DND-41 (cell line): Measurements from ENCODE around the gene PTPRU.
"Not testable (repeated sequence)": the region's sequence is repeated elsewhere in the genome, so short reads cannot be mapped to it uniquely, and the experiment has no call there.

Experiments used
- ATAC-seq: fragments of 200-7000 bp; cut with Tn5 transposase; 3 replicates; pipeline ENCODE4 v1.9.1; 2021; ENCODE audit warnings: low read depth; ENCODE audit not compliant: insufficient read depth
- DNase-seq: peaks from one replicate; pipeline ENCODE4 v3.0.0-alpha.2; 2020
- H2AFZ ChIP-seq: 2 replicates; pipeline ENCODE4 v1.6.0; 2012; ENCODE audit warnings: low read depth, low read length
- H3K27ac ChIP-seq: 2 replicates; pipeline ENCODE4 v1.5.1; 2012; ENCODE audit warnings: low read length, inconsistent platforms
- H3K27me3 ChIP-seq: fragments of 200-600 bp; sonication (generic); 2 replicates; pipeline ENCODE4 v1.6.0; 2012; ENCODE audit warnings: low read length, mild to moderate bottlenecking, inconsistent platforms; ENCODE audit not compliant: insufficient read depth, poor library complexity
- H3K36me3 ChIP-seq: 2 replicates; pipeline ENCODE4 v1.5.1; 2012; ENCODE audit warnings: low read length, inconsistent platforms; ENCODE audit not compliant: insufficient read depth
- H3K4me1 ChIP-seq: 2 replicates; pipeline ENCODE4 v1.5.1; 2012; ENCODE audit warnings: mild to moderate bottlenecking, low read length; ENCODE audit not compliant: insufficient read depth
- H3K4me2 ChIP-seq: 2 replicates; pipeline ENCODE4 v1.6.0; 2012; ENCODE audit warnings: mild to moderate bottlenecking, moderate library complexity, low read length, inconsistent platforms; ENCODE audit not compliant: insufficient read depth
- H3K4me3 ChIP-seq, 2 experiments: fragments of 200-600 bp in 1 of 2; shearing (Covaris generic) in 1 of 2; 2 replicates each; pipeline ENCODE4 v1.5.1; 2012 to 2016; ENCODE audit warnings: inconsistent platforms in 2 of 2, low read length in 2 of 2, mild to moderate bottlenecking in 2 of 2, low read depth in 1 of 2, moderate library complexity in 1 of 2
- H3K79me2 ChIP-seq: 2 replicates; pipeline ENCODE4 v1.6.0; 2012; ENCODE audit warnings: low read length, inconsistent platforms; ENCODE audit not compliant: insufficient read depth
- H3K9ac ChIP-seq: 2 replicates; pipeline ENCODE4 v1.6.0; 2012; ENCODE audit warnings: low read depth, mild to moderate bottlenecking, inconsistent platforms, low read length, moderate library complexity
- H3K9me3 ChIP-seq: 2 replicates; pipeline ENCODE4 v1.5.1; 2012; ENCODE audit warnings: low read length, moderate library complexity, mild to moderate bottlenecking, inconsistent platforms; ENCODE audit not compliant: insufficient read depth, severe bottlenecking
- H4K20me1 ChIP-seq: 2 replicates; pipeline ENCODE4 v1.6.0; 2012; ENCODE audit warnings: low read length; ENCODE audit not compliant: insufficient read depth
- EZH2 ChIP-seq: IDR thresholded peaks from 3 replicates; pipeline ENCODE4 v1.6.1; 2012; ENCODE audit warnings: borderline replicate concordance, low read depth, mild to moderate bottlenecking, moderate library complexity, low read length, inconsistent platforms; ENCODE audit not compliant: severe bottlenecking
- TF ChIP-seq, protein P1 (sequence below): IDR thresholded peaks from 2 replicates; pipeline ENCODE4 v1.5.1; 2012; ENCODE audit warnings: borderline replicate concordance, low read length, moderate library complexity, mild to moderate bottlenecking; ENCODE audit not compliant: poor library complexity, severe bottlenecking; ENCODE audit errors: extremely low read depth

PTPRU gene

DNA sequence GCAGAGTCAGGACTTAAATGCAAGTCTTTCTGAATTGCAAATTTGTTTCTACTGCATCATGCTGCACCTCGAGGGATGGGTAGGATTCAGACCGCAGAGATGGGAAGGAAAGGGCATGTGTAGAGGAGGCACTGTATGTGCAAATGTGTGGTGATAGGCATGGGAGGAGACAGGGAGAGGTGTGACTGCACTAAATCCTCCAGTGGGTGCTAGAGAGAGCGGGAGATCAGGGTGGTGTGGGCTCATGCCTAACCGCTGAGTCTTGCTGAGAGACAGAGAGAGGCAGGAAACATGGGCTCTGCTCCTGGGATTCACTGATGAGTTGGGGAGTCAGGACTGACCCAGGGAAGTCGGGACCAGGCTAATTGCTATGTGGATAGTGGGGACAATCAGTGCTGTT is 61.1 kb downstream of the PTPRU start:
- H3K79me2 ChIP-seq = no peaks in the 10 kb centered on the region
- no peak overlapping the region for H3K9ac ChIP-seq
- H3K4me1 ChIP-seq = peaks cover 13% of the 10 kb centered on the region
- H3K27me3 ChIP-seq = peaks cover 2% of the 10 kb centered on the region
- no peak overlapping the region for H3K4me2 ChIP-seq
- H3K9me3 ChIP-seq = no peaks in the 10 kb centered on the region
- H3K36me3 ChIP-seq = no peaks in the 10 kb centered on the region
- no peak for DNase-seq
- no peaks in the 10 kb centered on the region for H4K20me1 ChIP-seq
- H3K27ac ChIP-seq = no peak overlapping the region
- TF ChIP-seq EZH2 = no peak
- TF ChIP-seq, protein P1, sequence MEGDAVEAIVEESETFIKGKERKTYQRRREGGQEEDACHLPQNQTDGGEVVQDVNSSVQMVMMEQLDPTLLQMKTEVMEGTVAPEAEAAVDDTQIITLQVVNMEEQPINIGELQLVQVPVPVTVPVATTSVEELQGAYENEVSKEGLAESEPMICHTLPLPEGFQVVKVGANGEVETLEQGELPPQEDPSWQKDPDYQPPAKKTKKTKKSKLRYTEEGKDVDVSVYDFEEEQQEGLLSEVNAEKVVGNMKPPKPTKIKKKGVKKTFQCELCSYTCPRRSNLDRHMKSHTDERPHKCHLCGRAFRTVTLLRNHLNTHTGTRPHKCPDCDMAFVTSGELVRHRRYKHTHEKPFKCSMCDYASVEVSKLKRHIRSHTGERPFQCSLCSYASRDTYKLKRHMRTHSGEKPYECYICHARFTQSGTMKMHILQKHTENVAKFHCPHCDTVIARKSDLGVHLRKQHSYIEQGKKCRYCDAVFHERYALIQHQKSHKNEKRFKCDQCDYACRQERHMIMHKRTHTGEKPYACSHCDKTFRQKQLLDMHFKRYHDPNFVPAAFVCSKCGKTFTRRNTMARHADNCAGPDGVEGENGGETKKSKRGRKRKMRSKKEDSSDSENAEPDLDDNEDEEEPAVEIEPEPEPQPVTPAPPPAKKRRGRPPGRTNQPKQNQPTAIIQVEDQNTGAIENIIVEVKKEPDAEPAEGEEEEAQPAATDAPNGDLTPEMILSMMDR = no peak
- no peak overlapping the region for H3K4me3 ChIP-seq
- ATAC-seq = no peak
- no peak overlapping the region for H2AFZ ChIP-seq

GRCh38 chr1:29298246-29298645 is 61.9 kb downstream of the PTPRU start:
- H3K27me3 ChIP-seq = peaks cover 2% of the 10 kb centered on the region

DNA sequence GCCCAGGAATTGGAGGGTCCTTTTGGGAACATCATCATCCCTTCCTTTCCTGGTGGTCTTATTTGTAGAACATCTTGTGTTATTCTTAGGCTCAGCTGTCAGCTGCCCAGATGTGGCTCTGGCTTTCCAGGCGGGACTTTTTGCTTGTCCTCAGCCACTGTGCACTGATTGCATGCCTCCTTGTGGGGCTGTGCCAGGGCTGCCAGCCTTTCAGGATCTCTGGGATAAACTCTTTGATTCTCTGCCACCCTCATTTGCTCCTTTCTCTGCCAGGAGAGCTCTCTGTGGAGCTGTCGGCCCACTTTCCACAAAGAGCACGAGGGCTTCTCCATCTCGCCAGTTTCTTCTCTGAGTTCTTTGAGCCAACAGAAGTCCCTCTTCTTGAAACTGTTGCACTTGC is 63.1 kb downstream of the PTPRU start:
- Histone ChIP-seq H3K9me3 (no peaks in the 10 kb centered on the region), H3K27ac (no peak overlapping the region), H3K27me3 (peaks cover 2% of the 10 kb centered on the region), H4K20me1 (no peaks in the 10 kb centered on the region), H3K4me2 (no peak overlapping the region), H2AFZ (no peak overlapping the region), H3K4me3 (no peak overlapping the region), H3K79me2 (no peaks in the 10 kb centered on the region), H3K9ac (no peak overlapping the region), H3K4me1 (peaks cover 13% of the 10 kb centered on the region), H3K36me3 (no peaks in the 10 kb centered on the region)
- no peak for TF ChIP-seq EZH2
- TF ChIP-seq, protein P1 = no peak
- DNase-seq (no peak), ATAC-seq (no peak)

More at GRCh38 chr1:29298246-29298645, 61.9 kb downstream of the PTPRU start:
- Histone ChIP-seq H3K4me3 (no peak overlapping the region), H3K27ac (no peak overlapping the region), H3K4me1 (peaks cover 13% of the 10 kb centered on the region), H3K4me2 (no peak overlapping the region), H3K9me3 (no peaks in the 10 kb centered on the region), H4K20me1 (no peaks in the 10 kb centered on the region), H3K36me3 (no peaks in the 10 kb centered on the region), H2AFZ (no peak overlapping the region), H3K79me2 (no peaks in the 10 kb centered on the region), H3K9ac (no peak overlapping the region)
- no peak for DNase-seq
- no peak for TF ChIP-seq EZH2
- TF ChIP-seq, protein P1 = no peak
- no peak for ATAC-seq

GRCh38 chr1:29301732-29302131 is 65.4 kb downstream of the PTPRU start:
- not testable (repeated sequence) for H3K79me2 ChIP-seq, H3K27ac ChIP-seq, DNase-seq, H3K9me3 ChIP-seq, H4K20me1 ChIP-seq, H3K4me2 ChIP-seq, H2AFZ ChIP-seq, H3K9ac ChIP-seq, ATAC-seq, H3K27me3 ChIP-seq, H3K36me3 ChIP-seq, H3K4me3 ChIP-seq
- peaks cover 13% of the 10 kb centered on the region for H3K4me1 ChIP-seq
